WTC11 (cell line): ENCODE results near the gene MRPL24. TPM values are rescaled to one million over a fixed set of nuclear protein-coding genes. Genes with fewer than 3 reads are reported as not detected.

Source experiments
- ATAC-seq: fragments of 200-7000 bp; cut with Tn5 transposase; 2 replicates; pipeline ENCODE4 v1.10.0; 2021; ENCODE audit warnings: mild to moderate bottlenecking, moderate library complexity
- CTCF ChIA-PET: fragments of 300-600 bp; sonication (Branson Sonifier 250); formaldehyde crosslinking; loops from one replicate; lab custom pipeline; 2021; ENCODE audit warnings: antibody characterized with exemption; lab: Charles Lee
- POLR2A ChIA-PET: fragments of 350-600 bp; sonication (Branson Sonifier 250); formaldehyde crosslinking; loops from one replicate; lab custom pipeline; 2021; ENCODE audit warnings: antibody characterized with exemption; lab: Charles Lee
- DNase-seq: peaks from one replicate; pipeline ENCODE4 v3.0.0; 2021; ENCODE audit warnings: low spot score
- H3K27ac Mint-ChIP-seq: 2 replicates; pipeline ENCODE4 v1.8.0; 2021; ENCODE audit warnings: mixed read lengths
- H3K27me3 Mint-ChIP-seq: 2 replicates; pipeline ENCODE4 v1.8.0; 2021; ENCODE audit warnings: low read depth, mild to moderate bottlenecking, moderate library complexity, mixed read lengths
- H3K36me3 Mint-ChIP-seq: 2 replicates; pipeline ENCODE4 v1.8.0; 2021; ENCODE audit warnings: mixed read lengths
- H3K4me1 Mint-ChIP-seq: 2 replicates; pipeline ENCODE4 v1.8.0; 2022; ENCODE audit warnings: mixed read lengths
- H3K4me3 Mint-ChIP-seq: 2 replicates; pipeline ENCODE4 v1.8.0; 2021; ENCODE audit warnings: mild to moderate bottlenecking, moderate library complexity, mixed read lengths
- H3K9me3 Mint-ChIP-seq: 2 replicates; pipeline ENCODE4 v1.8.0; 2021; ENCODE audit warnings: mixed read lengths
- ELF4 ChIP-seq: sonication (generic); formaldehyde crosslinking; IDR thresholded peaks from 2 replicates; pipeline ENCODE4 v1.8.1; 2022; ENCODE audit warnings: low read depth, mild to moderate bottlenecking, moderate library complexity, missing genetic modification reagents
- FOXJ3 ChIP-seq: sonication (generic); formaldehyde crosslinking; IDR thresholded peaks from 2 replicates; pipeline ENCODE4 v1.9.0; 2021; ENCODE audit warnings: missing genetic modification reagents, mild to moderate bottlenecking, borderline replicate concordance
- GABPB1 ChIP-seq: sonication (generic); formaldehyde crosslinking; IDR thresholded peaks from 2 replicates; pipeline ENCODE4 v1.8.1; 2023; ENCODE audit warnings: mild to moderate bottlenecking, missing genetic modification reagents
- NFATC4 ChIP-seq: fragments of 250-450 bp; sonication (Bioruptor Pico); IDR thresholded peaks from 2 replicates; pipeline ENCODE4 v1.9.0; 2021; ENCODE audit warnings: mild to moderate bottlenecking
- NFE2L1 ChIP-seq: sonication (generic); formaldehyde crosslinking; IDR thresholded peaks from 2 replicates; pipeline ENCODE4 v1.8.1; 2023; ENCODE audit warnings: missing genetic modification reagents
- NR1H2 ChIP-seq: sonication (generic); formaldehyde crosslinking; IDR thresholded peaks from 2 replicates; pipeline ENCODE4 v1.9.0; 2021; ENCODE audit warnings: mild to moderate bottlenecking, moderate library complexity, missing genetic modification reagents
- NR2C2 ChIP-seq: sonication (generic); formaldehyde crosslinking; IDR thresholded peaks from 2 replicates; pipeline ENCODE4 v1.8.0; 2022; ENCODE audit warnings: mild to moderate bottlenecking, missing genetic modification reagents
- PRRX2 ChIP-seq: fragments of 250-450 bp; sonication (Bioruptor Pico); IDR thresholded peaks from 2 replicates; pipeline ENCODE4 v1.8.0; 2021; ENCODE audit warnings: mild to moderate bottlenecking
- RORB ChIP-seq: fragments of 250-450 bp; sonication (Bioruptor Pico); IDR thresholded peaks from 2 replicates; pipeline ENCODE4 v1.9.0; 2021; ENCODE audit warnings: mild to moderate bottlenecking
- TP53 ChIP-seq: sonication (generic); formaldehyde crosslinking; IDR thresholded peaks from 2 replicates; pipeline ENCODE4 v1.8.1; 2023; ENCODE audit warnings: mild to moderate bottlenecking, missing genetic modification reagents
- USF2 ChIP-seq: sonication (generic); formaldehyde crosslinking; IDR thresholded peaks from 2 replicates; pipeline ENCODE4 v1.8.1; 2023; ENCODE audit warnings: mild to moderate bottlenecking, missing genetic modification reagents, moderate library complexity
- ZBTB43 ChIP-seq: sonication (generic); formaldehyde crosslinking; IDR thresholded peaks from 2 replicates; pipeline ENCODE4 v1.8.1; 2023; ENCODE audit warnings: mild to moderate bottlenecking, missing genetic modification reagents
- ZNF219 ChIP-seq: sonication (generic); formaldehyde crosslinking; IDR thresholded peaks from 2 replicates; pipeline ENCODE4 v1.8.0; 2023; ENCODE audit warnings: missing genetic modification reagents, mild to moderate bottlenecking, borderline replicate concordance
- ZNF263 ChIP-seq: sonication (generic); formaldehyde crosslinking; IDR thresholded peaks from 2 replicates; pipeline ENCODE4 v1.8.1; 2022; ENCODE audit warnings: low read depth, mild to moderate bottlenecking, moderate library complexity, missing genetic modification reagents
- ZNF423 ChIP-seq: fragments of 250-450 bp; sonication (Bioruptor Pico); IDR thresholded peaks from 2 replicates; pipeline ENCODE4 v2.1.2; 2022; ENCODE audit warnings: mild to moderate bottlenecking, moderate library complexity
- total RNA-seq: library from RNA; stranded (reverse); gene quantifications from 3 replicates; pipeline ENCODE4 v1.2.3, GENCODE V29; 2021
- TF ChIP-seq, protein P1 (sequence below): fragments of 250-450 bp; sonication (Bioruptor Pico); IDR thresholded peaks from 2 replicates; pipeline ENCODE4 v1.9.0; 2021; ENCODE audit warnings: mild to moderate bottlenecking, borderline replicate concordance
- TF ChIP-seq, protein P2 (sequence below): sonication (generic); formaldehyde crosslinking; IDR thresholded peaks from 2 replicates; pipeline ENCODE4 v1.8.0; 2022; ENCODE audit warnings: mild to moderate bottlenecking, missing genetic modification reagents

The MRPL24 gene
- total RNA-seq, 1 experiment from 2014 or later = 35.2 TPM

- TF ChIP-seq NR2C2 (CRISPR knock-in tag) (no peak), ZNF263 (CRISPR knock-in tag) (no peak)
These were observed 34.9 kb upstream of the MRPL24 start (continued) for GRCh38 chr1:156775799-156776198.

- ChIA-PET POLR2A (no interaction called here), CTCF (interaction anchor here (1.0 to 1.5 kb wide), 3 partner anchors 48 to 150 kb away, joined by 3 to 4 read pairs (median 3); no protein-coding TSS in a partner anchor)
- H3K27ac Mint-ChIP-seq = peak overlapping the region; percentile 23; the same call in 1 of the 2 replicates
- H3K4me3 Mint-ChIP-seq = no peak overlapping the region
- no peaks in the 10 kb centered on the region for H3K9me3 Mint-ChIP-seq
- TF ChIP-seq ZNF423 (CRISPR knock-in tag) (no peak), NR1H2 (CRISPR knock-in tag) (no peak)
- TF ChIP-seq, protein P1, sequence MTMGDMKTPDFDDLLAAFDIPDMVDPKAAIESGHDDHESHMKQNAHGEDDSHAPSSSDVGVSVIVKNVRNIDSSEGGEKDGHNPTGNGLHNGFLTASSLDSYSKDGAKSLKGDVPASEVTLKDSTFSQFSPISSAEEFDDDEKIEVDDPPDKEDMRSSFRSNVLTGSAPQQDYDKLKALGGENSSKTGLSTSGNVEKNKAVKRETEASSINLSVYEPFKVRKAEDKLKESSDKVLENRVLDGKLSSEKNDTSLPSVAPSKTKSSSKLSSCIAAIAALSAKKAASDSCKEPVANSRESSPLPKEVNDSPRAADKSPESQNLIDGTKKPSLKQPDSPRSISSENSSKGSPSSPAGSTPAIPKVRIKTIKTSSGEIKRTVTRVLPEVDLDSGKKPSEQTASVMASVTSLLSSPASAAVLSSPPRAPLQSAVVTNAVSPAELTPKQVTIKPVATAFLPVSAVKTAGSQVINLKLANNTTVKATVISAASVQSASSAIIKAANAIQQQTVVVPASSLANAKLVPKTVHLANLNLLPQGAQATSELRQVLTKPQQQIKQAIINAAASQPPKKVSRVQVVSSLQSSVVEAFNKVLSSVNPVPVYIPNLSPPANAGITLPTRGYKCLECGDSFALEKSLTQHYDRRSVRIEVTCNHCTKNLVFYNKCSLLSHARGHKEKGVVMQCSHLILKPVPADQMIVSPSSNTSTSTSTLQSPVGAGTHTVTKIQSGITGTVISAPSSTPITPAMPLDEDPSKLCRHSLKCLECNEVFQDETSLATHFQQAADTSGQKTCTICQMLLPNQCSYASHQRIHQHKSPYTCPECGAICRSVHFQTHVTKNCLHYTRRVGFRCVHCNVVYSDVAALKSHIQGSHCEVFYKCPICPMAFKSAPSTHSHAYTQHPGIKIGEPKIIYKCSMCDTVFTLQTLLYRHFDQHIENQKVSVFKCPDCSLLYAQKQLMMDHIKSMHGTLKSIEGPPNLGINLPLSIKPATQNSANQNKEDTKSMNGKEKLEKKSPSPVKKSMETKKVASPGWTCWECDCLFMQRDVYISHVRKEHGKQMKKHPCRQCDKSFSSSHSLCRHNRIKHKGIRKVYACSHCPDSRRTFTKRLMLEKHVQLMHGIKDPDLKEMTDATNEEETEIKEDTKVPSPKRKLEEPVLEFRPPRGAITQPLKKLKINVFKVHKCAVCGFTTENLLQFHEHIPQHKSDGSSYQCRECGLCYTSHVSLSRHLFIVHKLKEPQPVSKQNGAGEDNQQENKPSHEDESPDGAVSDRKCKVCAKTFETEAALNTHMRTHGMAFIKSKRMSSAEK = no peak
- peaks cover 16% of the 10 kb centered on the region for H3K36me3 Mint-ChIP-seq
- no peaks in the 10 kb centered on the region for H3K27me3 Mint-ChIP-seq
- DNase-seq = no peak
- H3K4me1 Mint-ChIP-seq = peaks cover 24% of the 10 kb centered on the region
- no peak for ATAC-seq
These were observed 32.7 kb upstream of the MRPL24 start for GRCh38 chr1:156773607-156774006.

GRCh38 chr1:156772728-156773497 is 32.0 kb upstream of the MRPL24 start:
- POLR2A ChIA-PET = no interaction called here
- H3K27ac Mint-ChIP-seq = peak overlapping the region; percentile 46; the same call in 1 of the 2 replicates
- H3K36me3 Mint-ChIP-seq = peaks cover 16% of the 10 kb centered on the region
- DNase-seq (no peak), ATAC-seq (no peak)
- peaks cover 27% of the 10 kb centered on the region for H3K4me1 Mint-ChIP-seq
- CTCF ChIA-PET = interaction anchor here (1.0 to 2.3 kb wide), 4 partner anchors 21 to 149 kb away, joined by 3 to 6 read pairs (median 4); no protein-coding TSS in a partner anchor
- H3K9me3 Mint-ChIP-seq = no peaks in the 10 kb centered on the region
- no peak overlapping the region for H3K4me3 Mint-ChIP-seq
- no peaks in the 10 kb centered on the region for H3K27me3 Mint-ChIP-seq
- TF ChIP-seq ZBTB43 = no peak
- TF ChIP-seq TP53 (CRISPR knock-in tag) = no peak
- TF ChIP-seq RORB (CRISPR knock-in tag) = no peak
- TF ChIP-seq NFE2L1 (CRISPR knock-in tag) = no peak
- no peak for TF ChIP-seq NFATC4 (CRISPR knock-in tag)
- no peak for TF ChIP-seq ELF4 (CRISPR knock-in tag)
- no peak for TF ChIP-seq USF2 (CRISPR knock-in tag)

- ATAC-seq (no peak), DNase-seq (no peak)
- Mint-ChIP-seq H3K27ac (no peak overlapping the region; the same call in 1 of the 2 replicates), H3K27me3 (no peaks in the 10 kb centered on the region), H3K4me1 (peaks cover 27% of the 10 kb centered on the region), H3K36me3 (peaks cover 16% of the 10 kb centered on the region), H3K4me3 (no peak overlapping the region), H3K9me3 (no peaks in the 10 kb centered on the region)
- POLR2A ChIA-PET = interaction anchor here (0.6 kb wide), 1 partner anchor 8 kb away, joined by 4 read pairs; no protein-coding TSS in a partner anchor
- TF ChIP-seq GABPB1 (CRISPR knock-in tag) (no peak), ZNF423 (CRISPR knock-in tag) (no peak), RORB (CRISPR knock-in tag) (no peak), FOXJ3 (CRISPR knock-in tag) (no peak), PRRX2 (CRISPR knock-in tag) (no peak), ZNF219 (CRISPR knock-in tag) (no peak)
- TF ChIP-seq, protein P2, sequence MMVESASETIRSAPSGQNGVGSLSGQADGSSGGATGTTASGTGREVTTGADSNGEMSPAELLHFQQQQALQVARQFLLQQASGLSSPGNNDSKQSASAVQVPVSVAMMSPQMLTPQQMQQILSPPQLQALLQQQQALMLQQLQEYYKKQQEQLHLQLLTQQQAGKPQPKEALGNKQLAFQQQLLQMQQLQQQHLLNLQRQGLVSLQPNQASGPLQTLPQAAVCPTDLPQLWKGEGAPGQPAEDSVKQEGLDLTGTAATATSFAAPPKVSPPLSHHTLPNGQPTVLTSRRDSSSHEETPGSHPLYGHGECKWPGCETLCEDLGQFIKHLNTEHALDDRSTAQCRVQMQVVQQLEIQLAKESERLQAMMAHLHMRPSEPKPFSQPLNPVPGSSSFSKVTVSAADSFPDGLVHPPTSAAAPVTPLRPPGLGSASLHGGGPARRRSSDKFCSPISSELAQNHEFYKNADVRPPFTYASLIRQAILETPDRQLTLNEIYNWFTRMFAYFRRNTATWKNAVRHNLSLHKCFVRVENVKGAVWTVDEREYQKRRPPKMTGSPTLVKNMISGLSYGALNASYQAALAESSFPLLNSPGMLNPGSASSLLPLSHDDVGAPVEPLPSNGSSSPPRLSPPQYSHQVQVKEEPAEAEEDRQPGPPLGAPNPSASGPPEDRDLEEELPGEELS (CRISPR knock-in tag) = no peak
- CTCF ChIA-PET = interaction anchor here (0.6 to 2.3 kb wide), 4 partner anchors 20 to 95 kb away, joined by 3 to 6 read pairs (median 4); partner anchors contain the start of genes MRPL24 and NES
These were observed 31.3 kb upstream of the MRPL24 start for GRCh38 chr1:156772222-156772621.
